Measurements from ENCODE around the gene MRPS14. TPM values are rescaled to one million over a fixed set of nuclear protein-coding genes. Genes with fewer than 3 reads are reported as not detected.
"Not testable (repeated sequence)": the region's sequence is repeated elsewhere in the genome, so short reads cannot be mapped to it uniquely, and the experiment has no call there.

MRPS14 gene
- 43.4 TPM for polyA plus RNA-seq

DNA sequence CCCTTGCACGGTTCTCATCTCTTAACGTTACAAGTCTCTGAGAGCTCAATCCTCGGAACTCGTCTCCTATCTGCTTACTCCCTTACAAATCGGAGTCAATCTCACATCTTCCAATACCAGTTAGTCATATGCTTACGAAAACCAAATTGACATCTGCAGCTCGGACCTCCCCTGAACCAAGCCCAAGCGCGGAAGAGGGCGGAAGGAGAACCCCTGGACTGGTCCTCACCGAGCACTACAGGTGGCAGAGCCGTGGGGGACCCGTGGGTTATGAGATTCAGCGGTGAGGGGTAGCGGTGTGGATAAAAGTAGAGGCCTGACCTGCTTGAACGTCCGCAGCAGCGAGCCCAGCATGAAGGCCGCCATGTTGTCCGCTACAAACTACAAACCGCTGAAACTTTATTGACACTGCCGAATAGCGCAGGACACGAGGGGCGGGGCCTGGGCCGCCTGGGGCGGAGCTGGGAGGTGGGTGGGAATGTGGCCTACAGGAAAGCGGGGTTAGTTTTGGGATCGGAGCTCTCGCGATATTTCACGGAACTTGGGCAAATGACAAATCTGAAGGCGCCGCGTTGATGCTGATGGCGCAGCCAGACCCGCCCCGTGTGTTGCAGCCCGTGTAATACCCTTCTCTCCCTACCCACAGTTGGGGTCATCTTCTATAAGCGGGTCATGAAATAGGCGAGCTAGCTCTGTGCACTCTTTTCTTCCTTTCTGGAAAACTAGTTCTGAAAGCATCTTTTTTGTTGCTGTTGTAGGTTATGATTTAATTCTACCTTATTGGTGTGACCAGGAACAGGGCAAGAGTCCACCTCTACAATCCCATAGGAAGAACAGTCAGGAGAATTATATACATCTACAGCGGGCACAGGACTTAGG, at the start of gene MRPS14:
Gene MRPS14, minus strand, starts transcription at position 383 of the 879 bp plus-strand sequence. Its CDS starts 17 bp downstream, at position 366.
- Mint-ChIP-seq H3K9me3 (peaks cover 0 to 4% (median 3%) of the 10 kb centered on the region in 3 donors), H3K27me3 (no peaks in the 10 kb centered on the region), H3K4me1 (peaks cover 16 to 18% (median 18%) of the 10 kb centered on the region in 3 donors)

GRCh38 chr1:175072099-175072951, 49.1 kb upstream of the MRPS14 start:
- Mint-ChIP-seq H3K27me3 (peaks cover 31% of the 10 kb centered on the region), H3K4me3 (peak overlapping the region in 2 of 4 donors; percentile 22 to 30), H3K4me1 (peaks cover 0 to 7% (median 6%) of the 10 kb centered on the region in 3 donors), H3K36me3 (no peaks in the 10 kb centered on the region), H3K9me3 (no peaks in the 10 kb centered on the region), H3K27ac (no peak overlapping the region)

More for the DNA sequence above, at the start of gene MRPS14:
- H3K36me3 Mint-ChIP-seq = peaks cover 3% of the 10 kb centered on the region
- peak within 1 kb of the TSS; percentile 93 to 95 (median 94) for H3K4me3 Mint-ChIP-seq
- H3K27ac Mint-ChIP-seq = peak within 1 kb of the TSS; percentile 88 to 98 (median 98)

DNA sequence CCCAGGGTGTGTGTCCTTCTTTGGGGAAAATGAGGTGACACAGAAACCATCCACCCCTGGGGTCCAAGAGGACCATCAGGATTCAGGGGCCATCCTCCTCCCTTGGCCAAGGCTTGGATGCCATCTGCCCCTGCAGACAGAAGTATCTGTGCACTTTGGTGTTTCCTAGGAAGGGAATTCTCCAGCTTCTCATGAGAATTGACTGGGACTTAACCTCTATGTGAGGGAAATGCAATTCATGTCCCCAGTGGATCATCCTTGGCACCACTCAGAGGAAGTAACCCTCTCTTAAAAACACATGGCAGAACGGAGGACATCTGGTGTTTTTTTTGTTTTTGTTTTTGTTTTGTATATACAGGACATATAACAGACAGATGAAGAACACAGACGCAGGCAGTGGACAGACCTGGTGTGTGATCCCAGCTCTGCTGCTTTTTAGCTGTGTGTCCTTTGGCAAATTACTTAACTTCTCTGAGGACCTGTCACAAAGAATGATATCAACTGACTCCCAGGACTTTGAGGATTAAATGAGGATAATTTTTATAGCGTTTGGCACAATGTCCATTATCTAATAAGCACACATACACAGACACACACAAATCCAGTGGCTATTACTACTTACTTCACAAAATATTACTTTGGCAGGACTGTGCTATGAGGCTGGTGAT, 48.2 kb upstream of the MRPS14 start:
- H3K9me3 Mint-ChIP-seq = no peaks in the 10 kb centered on the region
- H3K27ac Mint-ChIP-seq = peak overlapping the region in 1 of 3 donors; percentile 88
- no peak overlapping the region for H3K4me3 Mint-ChIP-seq
- peaks cover 34% of the 10 kb centered on the region for H3K27me3 Mint-ChIP-seq
- H3K36me3 Mint-ChIP-seq = no peaks in the 10 kb centered on the region
- H3K4me1 Mint-ChIP-seq = peaks cover 0 to 7% (median 6%) of the 10 kb centered on the region in 3 donors

DNA sequence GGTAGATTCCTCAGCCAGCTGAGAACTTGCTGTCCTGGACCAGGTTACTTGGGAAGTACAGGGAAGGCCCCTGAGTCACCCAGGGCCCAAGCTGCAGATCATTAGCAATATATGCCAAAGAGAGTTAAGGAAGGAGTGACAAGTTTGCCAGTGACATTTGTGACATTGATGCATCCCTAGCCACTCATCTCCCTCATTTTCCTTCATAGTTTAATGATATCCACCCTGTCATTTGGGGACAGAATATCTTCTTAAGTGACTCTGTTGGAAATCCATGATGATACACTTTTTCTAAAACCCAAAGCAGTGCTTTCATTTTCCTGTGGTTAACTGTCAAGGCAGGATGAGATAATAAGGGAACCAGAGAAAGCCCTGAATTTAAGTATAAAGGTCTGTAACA, 47.6 kb upstream of the MRPS14 start:
- H3K27me3 Mint-ChIP-seq = peaks cover 37% of the 10 kb centered on the region
- no peaks in the 10 kb centered on the region for H3K9me3 Mint-ChIP-seq
- no peak overlapping the region for H3K27ac Mint-ChIP-seq
- H3K36me3 Mint-ChIP-seq = no peaks in the 10 kb centered on the region
- H3K4me3 Mint-ChIP-seq = no peak overlapping the region
- peaks cover 0 to 7% (median 6%) of the 10 kb centered on the region in 3 donors for H3K4me1 Mint-ChIP-seq

DNA sequence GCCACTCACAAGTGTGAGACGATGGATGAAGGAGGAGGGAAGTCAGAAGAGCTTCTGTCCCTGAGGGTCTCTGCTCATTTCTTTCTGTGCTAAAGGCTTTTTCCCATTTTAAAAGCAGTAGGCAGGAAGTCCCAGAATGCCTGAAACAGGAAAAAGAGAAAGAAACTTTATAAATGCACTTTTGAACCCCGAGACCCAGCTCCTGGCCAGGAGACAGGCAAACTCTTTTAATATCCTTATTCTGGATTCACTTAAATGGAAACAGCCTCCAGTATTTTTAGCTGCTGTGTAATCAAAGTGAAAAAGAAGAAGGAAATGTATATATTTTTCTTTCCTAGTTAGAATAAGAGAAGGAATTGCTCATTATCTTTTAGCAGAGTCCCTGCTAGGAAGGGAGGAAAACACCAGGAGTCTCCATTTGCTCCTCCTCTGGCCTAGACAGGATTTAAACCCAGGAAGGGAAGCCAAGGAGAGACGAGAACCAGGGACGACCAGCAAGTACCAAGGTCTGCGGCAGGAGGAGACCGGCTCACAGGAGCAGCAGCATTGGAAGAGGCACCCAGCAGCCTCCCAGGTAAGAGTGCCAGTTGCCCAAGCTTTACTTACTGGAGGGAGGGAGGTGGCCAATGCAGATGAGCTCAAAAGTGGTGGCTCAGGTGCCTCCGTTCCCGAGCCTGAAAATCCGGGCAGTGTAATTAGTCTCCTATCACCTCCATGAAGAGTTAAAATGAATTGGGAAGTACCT, 44.3 kb upstream of the MRPS14 start, which contains the start of gene TNN:
Gene TNN, plus strand, starts transcription at position 472 of the 745 bp plus-strand sequence. CDS start 9,586 bp downstream, outside the sequence.
- H3K9me3 Mint-ChIP-seq = peaks cover 0 to 4% (median 0%) of the 10 kb centered on the region in 3 donors
- H3K27ac Mint-ChIP-seq = no peak within 1 kb of the TSS
- no peak within 1 kb of the TSS for H3K4me3 Mint-ChIP-seq
- no peaks in the 10 kb centered on the region for H3K36me3 Mint-ChIP-seq
- H3K4me1 Mint-ChIP-seq = peaks cover 0 to 4% (median 3%) of the 10 kb centered on the region in 3 donors
- peaks cover 24% of the 10 kb centered on the region for H3K27me3 Mint-ChIP-seq

- Mint-ChIP-seq H3K4me3 (no peak overlapping the region), H3K4me1 (no peaks in the 10 kb centered on the region), H3K27ac (no peak overlapping the region), H3K9me3 (peaks cover 2 to 10% (median 6%) of the 10 kb centered on the region in 3 donors), H3K36me3 (no peaks in the 10 kb centered on the region), H3K27me3 (peaks cover 13% of the 10 kb centered on the region)
Measured at GRCh38 chr1:175062858-175063257, 39.6 kb upstream of the MRPS14 start.

GRCh38 chr1:175062339-175062738, 39.1 kb upstream of the MRPS14 start:
- H3K27ac Mint-ChIP-seq = no peak overlapping the region
- H3K36me3 Mint-ChIP-seq = no peaks in the 10 kb centered on the region
- H3K27me3 Mint-ChIP-seq = peaks cover 9% of the 10 kb centered on the region
- peaks cover 2 to 10% (median 6%) of the 10 kb centered on the region in 3 donors for H3K9me3 Mint-ChIP-seq
- no peaks in the 10 kb centered on the region for H3K4me1 Mint-ChIP-seq
- H3K4me3 Mint-ChIP-seq = no peak overlapping the region

GRCh38 chr1:175054736-175055135, 31.5 kb upstream of the MRPS14 start:
- H3K27me3 Mint-ChIP-seq = peaks cover 6% of the 10 kb centered on the region
- H3K4me1 Mint-ChIP-seq = no peaks in the 10 kb centered on the region

GRCh38 chr1:175050992-175051391, 27.8 kb upstream of the MRPS14 start:
- Mint-ChIP-seq H3K4me1 (no peaks in the 10 kb centered on the region), H3K9me3 (no peaks in the 10 kb centered on the region), H3K36me3 (peaks cover 2% of the 10 kb centered on the region), H3K27ac (no peak overlapping the region), H3K27me3 (peaks cover 20% of the 10 kb centered on the region), H3K4me3 (no peak overlapping the region)

More at GRCh38 chr1:175054736-175055135, 31.5 kb upstream of the MRPS14 start:
- Mint-ChIP-seq H3K4me3 (no peak overlapping the region), H3K36me3 (peaks cover 2% of the 10 kb centered on the region), H3K9me3 (peaks cover 2 to 16% (median 6%) of the 10 kb centered on the region in 3 donors), H3K27ac (no peak overlapping the region)

GRCh38 chr1:175045519-175045918, 22.3 kb upstream of the MRPS14 start:
- Mint-ChIP-seq H3K36me3 (peaks cover 2% of the 10 kb centered on the region), H3K9me3 (no peaks in the 10 kb centered on the region), H3K4me1 (no peaks in the 10 kb centered on the region), H3K4me3 (no peak overlapping the region), H3K27ac (no peak overlapping the region), H3K27me3 (peaks cover 23% of the 10 kb centered on the region)

- peaks cover 2% of the 10 kb centered on the region for H3K36me3 Mint-ChIP-seq
- no peaks in the 10 kb centered on the region for H3K4me1 Mint-ChIP-seq
- H3K9me3 Mint-ChIP-seq = no peaks in the 10 kb centered on the region
- peaks cover 20% of the 10 kb centered on the region for H3K27me3 Mint-ChIP-seq
- no peak overlapping the region for H3K4me3 Mint-ChIP-seq
- H3K27ac Mint-ChIP-seq = no peak overlapping the region
Measured at GRCh38 chr1:175045097-175045496, 21.9 kb upstream of the MRPS14 start.

GRCh38 chr1:175044591-175044990, 21.4 kb upstream of the MRPS14 start:
- not testable (repeated sequence) for H3K4me3 Mint-ChIP-seq, H3K36me3 Mint-ChIP-seq, H3K27ac Mint-ChIP-seq, H3K4me1 Mint-ChIP-seq, H3K9me3 Mint-ChIP-seq
- peaks cover 18% of the 10 kb centered on the region for H3K27me3 Mint-ChIP-seq

GRCh38 chr1:175043824-175044223, 20.6 kb upstream of the MRPS14 start:
- H3K4me1 Mint-ChIP-seq = no peaks in the 10 kb centered on the region
- no peaks in the 10 kb centered on the region for H3K9me3 Mint-ChIP-seq
- H3K4me3 Mint-ChIP-seq = no peak overlapping the region
- peaks cover 2% of the 10 kb centered on the region for H3K36me3 Mint-ChIP-seq
- no peak overlapping the region for H3K27ac Mint-ChIP-seq
- H3K27me3 Mint-ChIP-seq = peaks cover 13% of the 10 kb centered on the region

DNA sequence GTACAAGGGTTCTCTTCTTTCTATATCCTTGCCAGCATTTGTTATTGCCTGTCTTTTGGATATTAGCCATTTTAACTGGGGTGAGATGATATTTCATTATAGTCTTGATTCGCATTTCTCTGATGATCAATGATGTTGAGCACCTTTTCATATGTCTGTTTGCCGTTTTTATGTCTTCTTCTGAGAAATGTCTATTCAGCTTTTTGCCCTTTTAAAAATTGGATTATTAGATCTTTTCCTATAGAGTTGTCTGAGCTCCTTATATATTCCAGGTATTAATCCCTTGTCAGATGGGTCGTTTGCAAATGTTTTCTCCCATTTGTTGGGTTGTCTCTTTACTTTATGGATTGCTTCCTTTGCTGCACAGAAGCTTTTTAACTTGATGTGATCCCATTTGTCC, 19.4 kb upstream of the MRPS14 start:
- Mint-ChIP-seq H3K27me3 (peaks cover 9% of the 10 kb centered on the region), H3K4me3 (no peak overlapping the region), H3K4me1 (no peaks in the 10 kb centered on the region), H3K27ac (no peak overlapping the region), H3K36me3 (peaks cover 2% of the 10 kb centered on the region), H3K9me3 (no peaks in the 10 kb centered on the region)
